ENCODE measurements around the gene RAB35. TPM values are rescaled to one million over a fixed set of nuclear protein-coding genes. Genes with fewer than 3 reads are reported as not detected.

The RAB35 gene
- polyA plus RNA-seq, 1 donor from 2014 or later, result 60.2 TPM

- no peaks in the 10 kb centered on the region for H3K9me2 ChIP-seq (ENCODE audit: insufficient read depth, low read length)
- no peak overlapping the region for H3K4me2 ChIP-seq (ENCODE audit: low read length)
- H3K79me2 ChIP-seq (replicated peaks; ENCODE audit: insufficient read depth, low read length), result no peaks in the 10 kb centered on the region
- no peak overlapping the region for H3K4me3 ChIP-seq (ENCODE audit: low read length)
- peaks cover 7% of the 10 kb centered on the region for H3K36me3 ChIP-seq (ENCODE audit: insufficient read depth, low read length)
- TF ChIP-seq POLR2AphosphoS5 (IDR thresholded peaks at IDR 0.05), result no peak
- TF ChIP-seq EP300 (conservative IDR thresholded peaks at IDR 0.05; ENCODE audit: poor library complexity, severe bottlenecking), result no peak
- no peak for TF ChIP-seq REST (IDR thresholded peaks at IDR 0.05; ENCODE audit: borderline replicate concordance)
- no peak for TF ChIP-seq TAF1 (IDR thresholded peaks at IDR 0.05; ENCODE audit: low read depth)
- no peak for TF ChIP-seq EZH2 (IDR thresholded peaks at IDR 0.05; ENCODE audit: borderline replicate concordance, insufficient read depth, low read length, poor library complexity, severe bottlenecking)
- TF ChIP-seq SMC3 (conservative IDR thresholded peaks at IDR 0.05; ENCODE audit: poor library complexity), result no peak
- no peak for TF ChIP-seq CTCF (IDR thresholded peaks at IDR 0.05; ENCODE audit: poor library complexity, severe bottlenecking)
- TF ChIP-seq MXI1 (conservative IDR thresholded peaks at IDR 0.05; ENCODE audit: poor library complexity, severe bottlenecking), result no peak
- no peak for TF ChIP-seq RAD21 (conservative IDR thresholded peaks at IDR 0.05)
- no peaks in the 10 kb centered on the region for H3F3A ChIP-seq (ENCODE audit: insufficient read depth, low read length, poor library complexity, severe bottlenecking)
- H3K27ac ChIP-seq (ENCODE audit: low read length), result no peak overlapping the region
- H2AFZ ChIP-seq (ENCODE audit: low read depth, low read length), result no peak overlapping the region
- H3K27me3 ChIP-seq (ENCODE audit: insufficient read depth, low read depth, low read length), result no peaks in the 10 kb centered on the region
- H4K20me1 ChIP-seq (ENCODE audit: insufficient read depth), result no peaks in the 10 kb centered on the region
- no peak overlapping the region for H3K9ac ChIP-seq (ENCODE audit: low read length)
- H3K9me3 ChIP-seq (ENCODE audit: low read length), result no peaks in the 10 kb centered on the region
Measured at GRCh38 chr12:120061575-120062214, 54.9 kb downstream of the RAB35 start.

GRCh38 chr12:120060717-120061116, 55.8 kb downstream of the RAB35 start:
- H3K9me2 ChIP-seq (ENCODE audit: insufficient read depth, low read length), result no peaks in the 10 kb centered on the region
- no peak overlapping the region for H3K27ac ChIP-seq (ENCODE audit: low read length)
- H3K4me3 ChIP-seq (ENCODE audit: low read length), result no peak overlapping the region
- no peaks in the 10 kb centered on the region for H3K9me3 ChIP-seq (ENCODE audit: low read length)
- no peak overlapping the region for H2AFZ ChIP-seq (ENCODE audit: low read depth, low read length)
- no peak for TF ChIP-seq MXI1 (conservative IDR thresholded peaks at IDR 0.05; ENCODE audit: poor library complexity, severe bottlenecking)
- no peak for TF ChIP-seq EP300 (conservative IDR thresholded peaks at IDR 0.05; ENCODE audit: poor library complexity, severe bottlenecking)
- no peak for TF ChIP-seq RAD21 (conservative IDR thresholded peaks at IDR 0.05)
- TF ChIP-seq EZH2 (IDR thresholded peaks at IDR 0.05; ENCODE audit: borderline replicate concordance, insufficient read depth, low read length, poor library complexity, severe bottlenecking), result no peak
- TF ChIP-seq CTCF (IDR thresholded peaks at IDR 0.05; ENCODE audit: poor library complexity, severe bottlenecking), result no peak
- TF ChIP-seq SMC3 (conservative IDR thresholded peaks at IDR 0.05; ENCODE audit: poor library complexity), result no peak
- no peak for TF ChIP-seq TAF1 (IDR thresholded peaks at IDR 0.05; ENCODE audit: low read depth)
- H3K9ac ChIP-seq (ENCODE audit: low read length), result no peak overlapping the region
- H3K36me3 ChIP-seq (ENCODE audit: insufficient read depth, low read length), result peaks cover 7% of the 10 kb centered on the region
- H3K79me2 ChIP-seq (replicated peaks; ENCODE audit: insufficient read depth, low read length), result no peaks in the 10 kb centered on the region
- no peaks in the 10 kb centered on the region for H4K20me1 ChIP-seq (ENCODE audit: insufficient read depth)
- no peak overlapping the region for H3K4me2 ChIP-seq (ENCODE audit: low read length)
- no peaks in the 10 kb centered on the region for H3K27me3 ChIP-seq (ENCODE audit: insufficient read depth, low read depth, low read length)
- no peaks in the 10 kb centered on the region for H3F3A ChIP-seq (ENCODE audit: insufficient read depth, low read length, poor library complexity, severe bottlenecking)

All from neural cell (in vitro differentiated cells).